ENCODE results near the gene LRRC72.
"Not testable (repeated sequence)": the region's sequence is repeated elsewhere in the genome, so short reads cannot be mapped to it uniquely, and the experiment has no call there.

The LRRC72 gene

GRCh38 chr7:16529697-16530096 lies 3.1 kb downstream of the LRRC72 start:
- no peak for DNase-seq

DNA sequence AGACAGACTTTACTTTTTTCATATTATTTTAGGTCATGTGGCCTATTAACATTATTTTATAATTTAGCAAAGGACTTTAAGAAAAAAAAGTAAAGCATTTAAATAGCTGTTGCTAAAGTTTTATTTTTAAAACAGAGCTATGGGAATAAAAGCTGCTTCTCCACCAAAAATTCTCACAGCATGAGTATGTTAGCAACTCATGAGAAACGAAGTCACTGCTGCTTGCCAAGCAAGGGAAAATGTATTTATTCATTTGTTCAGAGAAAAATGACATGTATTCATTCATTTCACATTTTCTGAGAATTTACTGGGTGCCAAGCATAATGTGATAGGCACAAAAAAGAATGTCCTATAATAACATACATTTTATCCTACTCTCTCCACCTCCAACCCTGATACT lies 5.1 kb downstream of the LRRC72 start:
- DNase-seq: no peak

- no peak for DNase-seq
These were observed 5.6 kb downstream of the LRRC72 start for GRCh38 chr7:16532272-16532671.

DNA sequence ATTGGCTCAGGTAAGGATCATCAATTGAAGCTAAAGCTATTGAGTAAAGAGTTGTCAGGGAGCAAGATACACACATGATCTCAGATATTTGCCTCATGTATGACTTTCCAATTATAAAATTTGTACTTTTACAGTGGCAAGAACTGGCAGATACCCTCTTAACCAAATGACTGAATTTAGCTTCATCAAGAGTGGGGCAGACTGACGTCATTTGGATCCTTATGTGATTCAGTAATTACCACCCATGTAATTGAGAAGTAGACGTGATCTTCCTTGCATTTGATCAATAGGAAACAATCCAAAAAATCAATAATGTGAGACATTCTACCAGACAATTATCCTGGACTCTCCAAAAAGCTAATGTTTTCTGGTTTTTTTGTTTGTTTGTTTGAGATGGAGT lies 8.9 kb downstream of the LRRC72 start:
- DNase-seq: no peak

- DNase-seq: not testable (repeated sequence)
These were observed 13.9 kb downstream of the LRRC72 start for GRCh38 chr7:16540559-16540958.

- DNase-seq: no peak
These were observed 15.8 kb downstream of the LRRC72 start for GRCh38 chr7:16542401-16542800.

DNA sequence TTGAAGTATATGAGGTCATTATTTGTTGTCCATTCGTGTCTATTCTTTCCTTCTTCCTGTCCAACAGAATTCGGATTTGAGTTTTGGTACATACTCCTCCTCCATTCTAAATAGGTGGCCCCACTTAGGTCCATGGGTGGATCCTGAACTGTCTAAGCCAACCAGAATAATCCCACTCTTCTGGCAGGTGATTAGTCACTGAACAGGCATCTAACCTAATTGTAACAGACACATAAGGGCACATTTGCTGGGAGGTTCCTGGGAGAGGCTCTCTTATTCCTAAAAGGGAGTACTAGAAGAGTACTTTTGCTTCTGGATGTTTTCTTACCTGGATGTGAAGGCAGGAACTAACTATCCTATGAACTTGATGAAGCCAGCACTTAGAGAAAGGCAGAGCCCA lies 16.8 kb downstream of the LRRC72 start:
- DNase-seq: peak; percentile 18

- no peak for DNase-seq
These were observed 20.4 kb downstream of the LRRC72 start for GRCh38 chr7:16546921-16547505.

DNA sequence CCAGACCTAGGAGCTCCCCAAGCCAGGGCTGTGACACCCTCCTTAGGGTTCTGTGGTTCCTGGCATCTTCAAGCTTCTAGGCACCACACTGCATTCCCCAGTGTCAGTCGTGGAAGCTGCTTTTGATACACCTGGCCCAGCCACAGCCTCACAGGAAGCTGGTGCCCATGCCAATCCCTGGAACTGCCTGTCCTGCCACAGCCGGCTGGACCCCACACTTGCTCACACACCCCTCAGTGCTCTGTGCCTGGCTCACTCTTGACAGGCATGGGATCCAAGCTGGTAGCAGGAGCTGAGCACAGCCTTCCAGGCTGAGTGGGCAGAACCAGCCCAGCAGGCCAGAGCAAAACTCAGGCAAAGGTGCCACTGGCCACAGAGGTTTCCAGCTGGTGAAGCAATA lies 21.8 kb downstream of the LRRC72 start:
- no peak for DNase-seq

GRCh38 chr7:16550671-16551070 lies 24.0 kb downstream of the LRRC72 start:
- no peak for DNase-seq

DNA sequence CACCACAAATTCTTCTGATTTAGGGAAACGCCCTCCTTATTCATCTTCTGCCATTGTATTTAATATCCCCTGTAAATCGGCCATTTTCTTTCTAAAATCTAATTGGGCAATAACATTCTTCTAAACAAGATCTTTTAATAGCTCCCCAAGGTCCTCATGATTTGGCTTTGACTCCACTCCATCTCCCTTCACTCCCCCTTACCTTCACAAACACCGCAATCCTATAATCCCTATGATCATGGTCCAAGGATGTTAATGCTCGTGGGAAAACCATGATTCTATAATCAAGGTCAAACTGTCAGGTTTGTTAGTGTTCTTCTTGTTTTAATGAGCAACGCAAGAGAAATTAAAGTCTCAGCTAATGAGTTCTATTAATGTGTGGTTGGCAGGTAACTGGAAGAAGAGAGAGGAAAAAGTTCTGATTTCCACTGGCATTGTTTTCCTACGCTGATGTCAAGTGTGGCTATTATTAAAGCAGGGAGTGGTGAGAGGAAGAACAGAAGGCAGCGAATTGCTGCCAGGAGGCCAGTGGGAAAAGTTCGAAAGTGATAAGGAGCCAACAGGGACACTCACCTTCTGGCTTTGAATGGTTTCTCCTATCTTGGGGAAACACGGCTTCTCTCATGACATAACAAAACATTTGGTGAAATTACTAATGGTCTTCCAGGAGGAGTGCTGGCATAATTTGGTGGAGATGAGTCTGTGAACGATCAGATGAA lies 28.1 kb downstream of the LRRC72 start:
- DNase-seq: peak; percentile 18

DNA sequence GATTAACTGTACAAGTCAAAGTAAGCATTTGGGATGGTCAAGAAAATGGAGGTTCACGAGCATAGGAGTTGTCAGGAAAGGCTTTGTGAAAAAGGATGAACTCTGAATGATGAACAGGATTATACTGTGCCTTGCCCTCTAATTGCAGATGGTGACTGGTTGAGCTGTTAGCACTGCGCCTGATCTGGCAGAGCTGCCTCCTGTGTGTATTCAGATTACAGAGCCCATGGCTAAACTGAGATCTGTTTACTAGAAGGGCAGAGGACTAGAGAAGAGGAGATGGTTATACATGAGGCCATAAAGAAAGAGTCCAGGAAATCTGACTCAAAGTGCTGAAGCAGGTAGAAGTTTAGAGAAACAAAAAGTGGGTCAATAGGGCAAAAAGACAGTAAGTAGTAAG lies 29.7 kb downstream of the LRRC72 start:
- DNase-seq: peak; percentile 27

- DNase-seq: no peak
These were observed 32.2 kb downstream of the LRRC72 start for GRCh38 chr7:16558761-16559302.

GRCh38 chr7:16559497-16560179 lies 33.0 kb downstream of the LRRC72 start:
- DNase-seq: no peak

- no peak for DNase-seq
These were observed 35.3 kb downstream of the LRRC72 start for GRCh38 chr7:16561943-16562342.

GRCh38 chr7:16562456-16563220 lies 36.0 kb downstream of the LRRC72 start:
- peak; percentile 3 for DNase-seq

DNA sequence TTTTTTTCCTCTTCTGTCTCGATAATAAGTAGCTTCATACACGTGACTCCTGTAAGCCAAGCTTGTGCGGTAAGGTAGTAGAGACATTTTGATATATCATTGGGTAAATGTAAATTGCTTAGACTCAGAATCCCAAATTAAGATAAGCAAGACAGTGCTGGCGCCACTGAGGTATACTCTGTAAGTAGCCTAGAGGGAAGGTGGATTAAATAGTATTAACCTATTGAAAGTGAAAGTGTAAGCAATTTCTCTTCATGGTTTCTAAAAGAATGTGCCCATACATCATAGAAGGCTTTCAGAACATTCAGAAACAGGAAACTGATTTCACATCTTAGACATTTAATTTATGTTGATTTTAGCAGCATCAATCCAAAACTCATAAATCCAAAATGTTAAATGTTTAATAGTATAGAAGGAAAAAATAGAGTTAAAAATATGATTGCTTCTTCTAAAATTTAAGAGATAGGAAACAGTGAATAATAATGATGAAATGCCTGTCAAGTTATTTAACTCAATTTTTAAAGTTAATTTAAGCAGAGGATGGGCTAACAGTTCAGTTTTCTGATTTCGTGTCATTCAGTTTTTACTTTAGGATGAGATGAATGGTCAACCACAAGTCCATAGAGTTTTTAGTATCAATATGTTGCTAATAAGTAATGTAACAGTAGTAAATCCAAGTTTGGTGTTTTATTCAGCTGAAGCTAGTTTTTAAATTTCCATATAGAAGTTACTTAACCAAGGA lies 36.8 kb downstream of the LRRC72 start:
- DNase-seq: no peak

- no peak for DNase-seq
These were observed 37.4 kb downstream of the LRRC72 start for GRCh38 chr7:16564023-16564380.

DNA sequence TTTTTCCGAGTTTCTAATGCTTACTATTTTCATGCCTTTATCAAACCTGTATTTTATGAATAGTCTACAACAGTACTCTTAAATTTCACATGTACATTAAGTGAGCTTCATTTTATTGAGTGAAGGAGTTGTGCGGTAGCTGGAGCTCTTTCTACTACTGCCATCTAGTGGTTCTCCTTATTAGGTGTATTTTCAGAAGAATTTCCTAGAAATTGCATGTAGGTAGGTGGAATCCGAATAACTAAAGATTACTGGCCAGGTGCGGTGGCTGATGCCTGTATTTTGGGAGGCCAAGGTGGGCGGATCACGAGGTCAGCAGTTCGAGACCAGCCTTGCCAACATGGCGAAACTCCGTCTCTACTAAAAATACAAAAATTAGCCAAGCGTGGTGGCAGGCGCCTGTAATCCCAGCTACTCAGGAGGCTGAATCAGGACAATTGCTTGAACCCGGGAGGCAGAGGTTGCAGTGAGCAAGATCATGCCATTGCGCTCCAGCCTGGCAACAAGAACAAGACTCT lies 38.3 kb downstream of the LRRC72 start:
- peak; percentile 74 for DNase-seq

DNA sequence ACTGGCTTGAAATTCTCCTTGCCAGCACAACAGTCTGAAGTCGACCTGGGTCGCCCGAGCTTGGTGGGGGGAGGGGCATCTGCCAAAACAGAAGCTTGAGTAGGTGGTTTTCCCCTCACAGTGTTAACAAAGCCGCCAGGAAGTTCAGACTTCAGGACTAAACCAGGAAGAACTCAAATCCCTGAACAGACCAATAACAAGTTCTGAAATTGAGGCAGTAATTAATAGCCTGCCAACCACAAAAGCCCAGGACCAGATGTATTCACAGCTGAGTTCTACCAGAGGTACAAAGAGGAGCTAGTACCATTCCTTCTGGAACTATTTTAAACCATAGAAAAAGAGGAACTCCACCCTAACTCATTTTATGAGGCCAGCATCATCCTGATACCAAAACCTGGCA lies 45.3 kb downstream of the LRRC72 start:
- no peak for DNase-seq

- no peak for DNase-seq
These were observed 52.6 kb downstream of the LRRC72 start for GRCh38 chr7:16579216-16579615.

- no peak for DNase-seq
These were observed 54.7 kb downstream of the LRRC72 start for GRCh38 chr7:16581286-16581685.
